IMR-90 (cell line): ENCODE data around the gene KRT74. TPM values are rescaled to one million over a fixed set of nuclear protein-coding genes. Genes with fewer than 3 reads are reported as not detected.
A peak's percentile ranks its signal among the peaks of the same experiment; 100 is the strongest.

Experiments used
- ATAC-seq: fragments of 200-7000 bp; cut with Tn5 transposase; 2 replicates; pipeline ENCODE4 v1.9.1; 2020; ENCODE audit warnings: low read depth, mild to moderate bottlenecking, moderate library complexity
- BruUV-seq: library from RNA; stranded (reverse); fragments of 400-500 nt; replicated peaks from 2 replicates; lab custom pipeline; 2021; lab: Mats Ljungman, UMichigan
- CTCF ChIA-PET: fragments of 300-600 bp; formaldehyde crosslinking; extraction: SDS; loops from one replicate; lab custom pipeline; 2021; ENCODE audit warnings: antibody characterized with exemption; lab: Yijun Ruan, JAX
- POLR2A ChIA-PET: fragments of 300-600 bp; sonication (Branson Sonifier 250); formaldehyde crosslinking; loops from one replicate; lab custom pipeline; 2022; ENCODE audit warnings: antibody characterized with exemption; ENCODE audit not compliant: unreplicated experiment; lab: Charles Lee
- DNase-seq: peaks from one replicate; pipeline ENCODE4 v3.0.0; 2013
- H2AFZ ChIP-seq: replicated peaks from 2 replicates; pipeline ENCODE3; 2013; ENCODE audit warnings: low read length, mild to moderate bottlenecking; ENCODE audit not compliant: poor library complexity
- H2AK5ac ChIP-seq: 2 replicates; pipeline ENCODE4 v1.6.1; 2013; ENCODE audit warnings: low read depth, low read length, inconsistent platforms
- H2AK9ac ChIP-seq: replicated peaks from 2 replicates; pipeline ENCODE3; 2013; ENCODE audit warnings: mild to moderate bottlenecking, low read depth, low read length, moderate library complexity; ENCODE audit not compliant: poor library complexity
- H2BK120ac ChIP-seq: 2 replicates; pipeline ENCODE4 v1.6.1; 2013; ENCODE audit warnings: low read depth, low read length, inconsistent platforms
- H2BK15ac ChIP-seq: 3 replicates; pipeline ENCODE4 v1.6.1; 2013; ENCODE audit warnings: low read depth, low read length, inconsistent platforms
- H2BK20ac ChIP-seq: 2 replicates; pipeline ENCODE4 v1.6.1; 2013; ENCODE audit warnings: low read depth, mild to moderate bottlenecking, inconsistent platforms, low read length, moderate library complexity
- H2BK5ac ChIP-seq: 2 replicates; pipeline ENCODE4 v1.6.1; 2013; ENCODE audit warnings: mild to moderate bottlenecking, low read depth, low read length, inconsistent platforms; ENCODE audit not compliant: poor library complexity, severe bottlenecking
- H3K14ac ChIP-seq: replicated peaks from 2 replicates; pipeline ENCODE4 v1.6.1; 2013; ENCODE audit warnings: low read depth, low read length, inconsistent platforms
- H3K18ac ChIP-seq: 2 replicates; pipeline ENCODE4 v1.6.1; 2013; ENCODE audit warnings: low read depth, low read length, control low read depth
- H3K23ac ChIP-seq: 2 replicates; pipeline ENCODE4 v1.6.1; 2013; ENCODE audit warnings: low read depth, low read length, inconsistent platforms
- H3K27ac ChIP-seq: 2 replicates; pipeline ENCODE4 v1.5.1; 2013; ENCODE audit warnings: mild to moderate bottlenecking, control low read depth, low read length; ENCODE audit not compliant: insufficient read depth
- H3K27me3 ChIP-seq: 2 replicates; pipeline ENCODE4 v1.6.1; 2013; ENCODE audit warnings: low read length; ENCODE audit not compliant: control insufficient read depth, insufficient read depth
- H3K36me3 ChIP-seq: 2 replicates; pipeline ENCODE4 v1.6.1; 2013; ENCODE audit warnings: low read length, mixed read lengths; ENCODE audit not compliant: control insufficient read depth, insufficient read depth
- H3K4ac ChIP-seq: 2 replicates; pipeline ENCODE4 v1.6.1; 2013; ENCODE audit warnings: low read depth, low read length, inconsistent platforms
- H3K4me1 ChIP-seq: 2 replicates; pipeline ENCODE4 v1.6.1; 2013; ENCODE audit warnings: low read length, mixed read lengths; ENCODE audit not compliant: control insufficient read depth, insufficient read depth
- H3K4me2 ChIP-seq: 2 replicates; pipeline ENCODE4 v1.6.1; 2013; ENCODE audit warnings: low read depth, mild to moderate bottlenecking, control low read depth, low read length, moderate library complexity
- H3K4me3 ChIP-seq: 2 replicates; pipeline ENCODE4 v1.5.1; 2013; ENCODE audit warnings: low read depth, mild to moderate bottlenecking, control low read depth, low read length, moderate library complexity; ENCODE audit not compliant: insufficient read depth
- H3K56ac ChIP-seq: 2 replicates; pipeline ENCODE4 v1.6.1; 2013; ENCODE audit warnings: low read length, inconsistent platforms; ENCODE audit not compliant: insufficient read depth; ENCODE audit errors: extremely low read depth
- H3K79me1 ChIP-seq, 2 experiments: 2 replicates each; pipeline ENCODE4 v1.6.1; 2013; ENCODE audit warnings: low read length in 2 of 2, inconsistent platforms in 1 of 2, low read depth in 1 of 2
- H3K9ac ChIP-seq: 2 replicates; pipeline ENCODE4 v1.6.1; 2013; ENCODE audit warnings: low read depth, low read length, control low read depth
- H3K9me1 ChIP-seq: 2 replicates; pipeline ENCODE4 v1.6.1; 2013; ENCODE audit warnings: low read length, inconsistent platforms; ENCODE audit not compliant: insufficient read depth
- H3K9me3 ChIP-seq: 2 replicates; pipeline ENCODE4 v1.6.1; 2013; ENCODE audit warnings: low read length; ENCODE audit not compliant: control insufficient read depth, insufficient read depth
- H4K20me1 ChIP-seq: 2 replicates; pipeline ENCODE4 v1.6.1; 2013; ENCODE audit warnings: low read length, inconsistent platforms; ENCODE audit not compliant: insufficient read depth
- H4K5ac ChIP-seq: 2 replicates; pipeline ENCODE4 v1.6.1; 2013; ENCODE audit warnings: mild to moderate bottlenecking, low read depth, low read length, control low read depth
- H4K8ac ChIP-seq, 2 experiments: 2 replicates each; pipeline ENCODE4 v1.6.1; 2013; ENCODE audit warnings: low read depth in 2 of 2, low read length in 2 of 2, control low read depth in 1 of 2, inconsistent platforms in 1 of 2
- H4K91ac ChIP-seq: 2 replicates; pipeline ENCODE4 v1.6.1; 2013; ENCODE audit warnings: low read depth, low read length, inconsistent platforms; ENCODE audit not compliant: insufficient read depth
- CHD1 ChIP-seq: IDR thresholded peaks from 2 replicates; pipeline ENCODE4 v1.6.1; 2012; ENCODE audit warnings: low read depth, low read length, improper control_type of control experiment
- MAFK ChIP-seq: IDR thresholded peaks from 2 replicates; pipeline ENCODE4 v1.6.1; 2012; ENCODE audit warnings: low read depth, low read length, improper control_type of control experiment
- NFE2L2 ChIP-seq: fragments of 150-350 bp; IDR thresholded peaks from 2 replicates; pipeline ENCODE4 v1.6.1; 2016; ENCODE audit warnings: low read depth, mild to moderate bottlenecking, low read length
- WGBS, 2 experiments: methylation state at CpG; one replicate each; pipeline versions ENCODE4 v1.1.5 to v1.1.7; 2013; ENCODE audit warnings: missing lambda C conversion rate in 2 of 2; ENCODE audit not compliant: insufficient read length in 1 of 2; ENCODE audit errors: extremely low coverage in 2 of 2; 5-methylcytosine and 5-hydroxymethylcytosine counted together
- dilution Hi-C: fragments of 300-500 bp; cut with HindIII; formaldehyde crosslinking; loops from one replicate; pipeline ENCODE4 v1.14.3; 2018; ENCODE audit warnings: low sequenced_read_pairs; ENCODE audit not compliant: unreplicated experiment
- in situ Hi-C: fragments of 300-500 bp; cut with MboI; formaldehyde crosslinking; loops from 3 replicates; pipeline ENCODE4 v1.14.3; 2019; ENCODE audit warnings: low sequenced_read_pairs, inconsistent platforms, mixed read lengths
- intact Hi-C: fragments of 100-400 bp; cut with micrococcal nuclease; formaldehyde crosslinking; loops from 2 replicates; pipeline ENCODE4 v1.10.0; 2022
- polyA plus RNA-seq, 3 experiments: library from polyadenylated mRNA; depleted of rRNA; stranded (reverse); fragments of >200 nt; gene quantifications; 2 replicates each; pipeline ENCODE4 v1.2.3, GENCODE V29; 2012; ENCODE audit warnings: low replicate concordance in 1 of 3
- total RNA-seq: library from RNA; depleted of rRNA; stranded (reverse); fragments of >200 nt; gene quantifications from 2 replicates; pipeline ENCODE4 v1.2.3, GENCODE V29; 2012
- TF ChIP-seq, protein P1 (sequence below): fragments of 150-350 bp; IDR thresholded peaks from 2 replicates; pipeline ENCODE4 v1.6.1; 2016; ENCODE audit warnings: low read depth, mild to moderate bottlenecking, low read length, moderate library complexity, borderline replicate concordance

The KRT74 gene
- total and polyA plus RNA-seq, 2 of the 4 experiments (the other 2 are of a cell fraction): not detected

DNA sequence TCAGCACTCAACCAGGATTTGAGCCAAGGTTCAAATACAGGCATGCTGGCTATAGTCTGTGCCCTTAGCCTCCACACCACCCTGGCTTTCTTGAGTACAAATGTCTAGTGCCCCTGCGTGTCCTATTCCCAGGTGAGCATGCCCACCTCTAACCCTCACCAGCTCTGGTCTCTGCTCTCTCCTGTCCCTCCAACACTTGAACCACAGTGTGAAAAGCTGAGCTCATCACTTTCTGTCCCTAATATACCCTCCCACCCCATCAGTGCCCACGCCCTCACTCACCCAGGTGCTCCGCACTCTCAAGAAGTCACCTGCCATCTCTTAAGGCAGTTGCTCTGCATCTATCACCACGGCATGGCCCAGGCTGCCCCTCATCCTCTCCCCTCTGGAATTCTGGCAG is 13.7 kb downstream of the KRT74 start:
- Histone ChIP-seq H2BK5ac (no peak overlapping the region), H2AFZ (no peak overlapping the region), H3K9me3 (no peaks in the 10 kb centered on the region), H2BK15ac (no peak overlapping the region), H2BK120ac (no peak overlapping the region), H3K9me1 (no peaks in the 10 kb centered on the region), H4K20me1 (no peaks in the 10 kb centered on the region), H3K4me2 (no peak overlapping the region), H3K4me3 (no peak overlapping the region), H3K18ac (no peak overlapping the region), H3K36me3 (no peaks in the 10 kb centered on the region), H2AK5ac (no peak overlapping the region), H4K5ac (no peak overlapping the region), H3K27ac (no peak overlapping the region), H3K4me1 (no peaks in the 10 kb centered on the region), H3K27me3 (peaks cover 21% of the 10 kb centered on the region), H3K23ac (no peak overlapping the region), H3K9ac (no peak overlapping the region), H4K91ac (no peak overlapping the region), H2BK20ac (no peak overlapping the region), H3K14ac (no peak overlapping the region), H3K4ac (no peak overlapping the region), H4K8ac (no peak overlapping the region), H2AK9ac (no peak overlapping the region), H3K79me1 (no peaks in the 10 kb centered on the region), H3K56ac (no peak overlapping the region)
- CTCF ChIA-PET: no interaction called here
- no peak for TF ChIP-seq CHD1
- TF ChIP-seq MAFK: peak; percentile 50
- TF ChIP-seq, protein P1, sequence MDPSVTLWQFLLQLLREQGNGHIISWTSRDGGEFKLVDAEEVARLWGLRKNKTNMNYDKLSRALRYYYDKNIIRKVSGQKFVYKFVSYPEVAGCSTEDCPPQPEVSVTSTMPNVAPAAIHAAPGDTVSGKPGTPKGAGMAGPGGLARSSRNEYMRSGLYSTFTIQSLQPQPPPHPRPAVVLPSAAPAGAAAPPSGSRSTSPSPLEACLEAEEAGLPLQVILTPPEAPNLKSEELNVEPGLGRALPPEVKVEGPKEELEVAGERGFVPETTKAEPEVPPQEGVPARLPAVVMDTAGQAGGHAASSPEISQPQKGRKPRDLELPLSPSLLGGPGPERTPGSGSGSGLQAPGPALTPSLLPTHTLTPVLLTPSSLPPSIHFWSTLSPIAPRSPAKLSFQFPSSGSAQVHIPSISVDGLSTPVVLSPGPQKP: no peak
- no peak for TF ChIP-seq NFE2L2
- WGBS, 2 experiments: 33% methylated on average over 1 of the region's 4 CpGs; no CpG with 5 or more reads in 1 of the 2 experiments
- no peak for ATAC-seq
- POLR2A ChIA-PET: no interaction called here
- DNase-seq: no peak
- dilution Hi-C loops: no loop called here
- intact Hi-C loops: no loop called here
- in situ Hi-C loops: no loop called here
- no TSS peak for BruUV-seq
